Esophagus muscularis mucosa (tissue), 4 donors: ENCODE data around the gene UQCRC2. TPM values are rescaled to one million over a fixed set of nuclear protein-coding genes. Genes with fewer than 3 reads are reported as not detected.

ENCODE experiments used
- DNase-seq: peaks from one replicate; pipeline ENCODE4 v3.0.0-alpha.2; 2017; ENCODE audit errors: extremely low spot score
- H3K27ac ChIP-seq, 4 donors: fragments of 200-600 bp; sonication (generic); replicated peaks in 1 of 4; 1 replicate in 3 of 4; 2 replicates in 1 of 4; pipeline ENCODE4 v1.5.1; 2016 to 2019; ENCODE audit warnings: mild to moderate bottlenecking in 1 of 4
- H3K27me3 ChIP-seq, 4 donors: fragments of 200-600 bp; sonication (generic); one replicate each; pipeline versions ENCODE4 v1.5.1 to v1.6.0; 2016 to 2019
- H3K36me3 ChIP-seq, 4 donors: fragments of 200-600 bp; sonication (generic); one replicate each; pipeline ENCODE4 v1.5.1; 2016 to 2019
- H3K4me1 ChIP-seq, 4 donors: fragments of 200-600 bp; sonication (generic); one replicate each; pipeline ENCODE4 v1.5.1; 2016 to 2019
- H3K4me3 ChIP-seq, 4 donors: fragments of 200-600 bp; sonication (generic); 1 replicate in 2 of 4; 2 replicates in 2 of 4; pipeline ENCODE4 v1.5.1; 2016 to 2019; ENCODE audit warnings: mild to moderate bottlenecking in 4 of 4, moderate library complexity in 1 of 4
- H3K9me3 ChIP-seq, 4 donors: fragments of 200-600 bp; sonication (generic); 1 replicate in 3 of 4; 2 replicates in 1 of 4; pipeline ENCODE4 v1.5.1; 2016 to 2019
- EP300 ChIP-seq: sonication (generic); formaldehyde crosslinking; IDR thresholded peaks from one replicate; pipeline ENCODE4 v1.6.1; 2017; ENCODE audit warnings: antibody characterized with exemption
- POLR2A ChIP-seq: fragments of 450-650 bp; IDR thresholded peaks from one replicate; pipeline ENCODE4 v1.6.1; 2017; ENCODE audit warnings: antibody characterized with exemption, moderate library complexity, mild to moderate bottlenecking, low read depth
- POLR2AphosphoS5 ChIP-seq, 2 donors: sonication (generic); formaldehyde crosslinking; IDR thresholded peaks; one replicate each; pipeline ENCODE4 v1.6.1; 2017; ENCODE audit warnings: antibody characterized with exemption in 2 of 2
- WGBS: methylation state at CpG from one replicate; pipeline ENCODE4 v1.1.5; 2018; 5-methylcytosine and 5-hydroxymethylcytosine counted together
- intact Hi-C: fragments of 100-400 bp; cut with DNase I; formaldehyde crosslinking; loops from one replicate; pipeline ENCODE4 v1.15.1; 2023
- total RNA-seq, 4 donors: library from RNA; depleted of rRNA; stranded (reverse); fragments of >200 nt; gene quantifications; one replicate each; pipeline versions ENCODE4 v1.1.0 to v1.2.1, GENCODE V29; 2016
- TF ChIP-seq, protein P1 (sequence below), 3 experiments: fragments of 200-600 bp in 2 of 3; fragments of 450-650 bp in 1 of 3; sonication (generic) in 2 of 3; IDR thresholded peaks; one replicate each; pipeline ENCODE4 v1.5.1; 2017 to 2019; ENCODE audit warnings: antibody characterized with exemption in 3 of 3, mild to moderate bottlenecking in 2 of 3, moderate library complexity in 1 of 3

The UQCRC2 gene
- total RNA-seq, 4 donors from 2014 or later = 147 to 209 (median 186) TPM

GRCh38 chr16:21943571-21943970 is 9.6 kb upstream of the UQCRC2 start:
- DNase-seq = no peak
- no peak overlapping the region for H3K27ac ChIP-seq
- H3K36me3 ChIP-seq = no peaks in the 10 kb centered on the region
- TF ChIP-seq POLR2AphosphoS5 (IDR thresholded peaks at IDR 0.05) (no peak), POLR2A (no peak), EP300 (no peak)
- TF ChIP-seq, protein P1, sequence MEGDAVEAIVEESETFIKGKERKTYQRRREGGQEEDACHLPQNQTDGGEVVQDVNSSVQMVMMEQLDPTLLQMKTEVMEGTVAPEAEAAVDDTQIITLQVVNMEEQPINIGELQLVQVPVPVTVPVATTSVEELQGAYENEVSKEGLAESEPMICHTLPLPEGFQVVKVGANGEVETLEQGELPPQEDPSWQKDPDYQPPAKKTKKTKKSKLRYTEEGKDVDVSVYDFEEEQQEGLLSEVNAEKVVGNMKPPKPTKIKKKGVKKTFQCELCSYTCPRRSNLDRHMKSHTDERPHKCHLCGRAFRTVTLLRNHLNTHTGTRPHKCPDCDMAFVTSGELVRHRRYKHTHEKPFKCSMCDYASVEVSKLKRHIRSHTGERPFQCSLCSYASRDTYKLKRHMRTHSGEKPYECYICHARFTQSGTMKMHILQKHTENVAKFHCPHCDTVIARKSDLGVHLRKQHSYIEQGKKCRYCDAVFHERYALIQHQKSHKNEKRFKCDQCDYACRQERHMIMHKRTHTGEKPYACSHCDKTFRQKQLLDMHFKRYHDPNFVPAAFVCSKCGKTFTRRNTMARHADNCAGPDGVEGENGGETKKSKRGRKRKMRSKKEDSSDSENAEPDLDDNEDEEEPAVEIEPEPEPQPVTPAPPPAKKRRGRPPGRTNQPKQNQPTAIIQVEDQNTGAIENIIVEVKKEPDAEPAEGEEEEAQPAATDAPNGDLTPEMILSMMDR (IDR thresholded peaks at IDR 0.05) = no peak
- H3K9me3 ChIP-seq = no peaks in the 10 kb centered on the region
- H3K4me3 ChIP-seq = no peak overlapping the region
- no peaks in the 10 kb centered on the region for H3K4me1 ChIP-seq
- intact Hi-C loops = no loop called here
- H3K27me3 ChIP-seq = no peaks in the 10 kb centered on the region
- WGBS = 83% methylated on average over 4 of the region's 4 CpGs

DNA sequence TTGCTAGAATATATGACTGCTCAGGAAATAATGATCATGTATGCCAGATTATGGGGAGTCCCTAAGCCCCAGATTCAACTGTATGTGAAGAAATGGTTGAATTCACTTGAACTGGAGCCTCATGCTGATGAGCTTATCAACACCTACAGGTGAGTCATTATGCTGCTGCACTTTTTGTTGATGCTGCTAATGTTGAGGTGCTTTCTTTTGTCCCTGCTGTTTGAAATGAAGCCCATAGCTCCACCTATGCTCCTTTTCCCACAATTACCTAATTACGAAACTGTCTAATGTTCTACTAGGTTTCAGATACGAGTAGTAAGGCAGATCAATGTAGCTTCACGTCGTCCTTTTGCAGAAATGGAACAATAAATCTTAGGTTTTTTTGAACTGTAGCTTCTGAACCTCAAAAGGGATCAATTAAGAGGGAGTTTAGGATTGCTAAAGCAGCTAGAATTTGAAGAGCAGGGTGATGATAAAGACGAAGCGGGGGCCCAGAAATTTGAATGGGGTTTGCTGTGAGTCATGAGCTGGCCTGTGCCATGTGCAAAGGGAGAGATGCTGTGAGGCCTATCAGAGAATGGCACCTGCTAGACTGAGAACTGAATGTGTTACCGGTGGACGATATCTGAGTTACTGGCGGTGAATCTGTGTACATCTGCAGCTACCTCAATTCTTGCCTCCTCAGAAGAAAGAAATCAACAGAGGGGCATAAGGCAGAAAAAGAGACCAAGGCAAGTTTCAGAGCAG is 6.1 kb upstream of the UQCRC2 start:
- no peaks in the 10 kb centered on the region for H3K9me3 ChIP-seq
- TF ChIP-seq POLR2AphosphoS5 (IDR thresholded peaks at IDR 0.05) = no peak
- intact Hi-C loops = no loop called here
- no peaks in the 10 kb centered on the region for H3K36me3 ChIP-seq
- H3K4me1 ChIP-seq = peaks cover 16 to 19% (median 18%) of the 10 kb centered on the region in 4 donors
- 87% methylated on average over 9 of the region's 9 CpGs for WGBS
- no peaks in the 10 kb centered on the region for H3K27me3 ChIP-seq
- H3K4me3 ChIP-seq = no peak overlapping the region
- H3K27ac ChIP-seq = no peak overlapping the region
- no peak for DNase-seq

GRCh38 chr16:21949713-21950260 is 3.4 kb upstream of the UQCRC2 start:
- Histone ChIP-seq H3K36me3 (no peaks in the 10 kb centered on the region), H3K4me1 (peaks cover 28 to 31% (median 30%) of the 10 kb centered on the region in 4 donors), H3K27me3 (no peaks in the 10 kb centered on the region), H3K4me3 (no peak overlapping the region), H3K27ac (no peak overlapping the region), H3K9me3 (no peaks in the 10 kb centered on the region)
- 50% methylated on average over 1 of the region's 1 CpG for WGBS
- no peak for DNase-seq
- TF ChIP-seq EP300 (no peak), POLR2AphosphoS5 (IDR thresholded peaks at IDR 0.05) (no peak), POLR2A (no peak)
- TF ChIP-seq, protein P1 (IDR thresholded peaks at IDR 0.05) = no peak
- intact Hi-C loops = loop anchor here (5.0 kb wide), 2 partner anchors 238 to 348 kb away; partner anchors contain the start of gene POLR3E

GRCh38 chr16:21950782-21951521 is 2.2 kb upstream of the UQCRC2 start:
- H3K27ac ChIP-seq = no peak overlapping the region
- peaks cover 0 to 3% (median 1%) of the 10 kb centered on the region in 4 donors for H3K36me3 ChIP-seq
- WGBS = 78% methylated on average over 7 of the region's 7 CpGs
- TF ChIP-seq POLR2A = no peak
- TF ChIP-seq, protein P1 (IDR thresholded peaks at IDR 0.05) = peak in 2 of 3 experiments; percentile 14 to 38
- peaks cover 37 to 43% (median 41%) of the 10 kb centered on the region in 4 donors for H3K4me1 ChIP-seq
- intact Hi-C loops = loop anchor here (5.0 kb wide), 2 partner anchors 236 to 346 kb away; partner anchors contain the start of gene POLR3E
- no peaks in the 10 kb centered on the region for H3K9me3 ChIP-seq
- no peak for DNase-seq
- no peak overlapping the region for H3K4me3 ChIP-seq
- H3K27me3 ChIP-seq = no peaks in the 10 kb centered on the region
